Cardiac muscle cell (in vitro differentiated cells and primary cell): ENCODE measurements around the gene KIF4B. TPM values are rescaled to one million over a fixed set of nuclear protein-coding genes. Genes with fewer than 3 reads are reported as not detected.

Experiments used
- DNase-seq, 2 donors: peaks; one replicate each; pipeline versions ENCODE4 v3.0.0 to v3.0.0-alpha.2; 2010 to 2017; ENCODE audit warnings: low read depth in 1 of 2, low spot score in 1 of 2
- H3K27ac ChIP-seq: fragments of 200-600 bp; sonication (generic); 2 replicates; pipeline ENCODE4 v1.5.1; 2016
- H3K27me3 ChIP-seq: fragments of 200-600 bp; sonication (generic); 2 replicates; pipeline ENCODE4 v1.6.0; 2016; ENCODE audit warnings: control low read depth
- H3K36me3 ChIP-seq: fragments of 200-600 bp; sonication (generic); 2 replicates; pipeline ENCODE4 v1.5.1; 2016; ENCODE audit warnings: control low read depth
- H3K4me1 ChIP-seq: fragments of 200-600 bp; sonication (generic); 2 replicates; pipeline ENCODE4 v1.8.1; 2017; ENCODE audit warnings: low read depth, mild to moderate bottlenecking, mixed run types
- H3K4me3 ChIP-seq: fragments of 200-600 bp; sonication (generic); 2 replicates; pipeline ENCODE4 v1.5.1; 2016; ENCODE audit warnings: mild to moderate bottlenecking
- H3K9me3 ChIP-seq: fragments of 200-600 bp; sonication (generic); 2 replicates; pipeline ENCODE4 v1.5.1; 2017; ENCODE audit warnings: low read depth, mild to moderate bottlenecking, control low read depth
- polyA plus RNA-seq: library from polyadenylated mRNA; unstranded; fragments of >200 nt; fragmentation: Nextera tagmentation; extraction: Ambion mirVana; gene quantifications from 2 replicates; pipeline ENCODE4 v1.2.1, GENCODE V29; 2016
- total RNA-seq: library from RNA; depleted of rRNA; stranded (reverse); fragments of >200 nt; gene quantifications from 2 replicates; pipeline ENCODE4 v1.2.3, GENCODE V29; 2016
- TF ChIP-seq, protein P1 (sequence below): IDR thresholded peaks from 2 replicates; pipeline ENCODE4 v1.5.1; 2012; ENCODE audit warnings: low read depth, mild to moderate bottlenecking, low read length

Gene KIF4B
- total and polyA plus RNA-seq, 2 experiments from 2014 or later: not detected

DNA sequence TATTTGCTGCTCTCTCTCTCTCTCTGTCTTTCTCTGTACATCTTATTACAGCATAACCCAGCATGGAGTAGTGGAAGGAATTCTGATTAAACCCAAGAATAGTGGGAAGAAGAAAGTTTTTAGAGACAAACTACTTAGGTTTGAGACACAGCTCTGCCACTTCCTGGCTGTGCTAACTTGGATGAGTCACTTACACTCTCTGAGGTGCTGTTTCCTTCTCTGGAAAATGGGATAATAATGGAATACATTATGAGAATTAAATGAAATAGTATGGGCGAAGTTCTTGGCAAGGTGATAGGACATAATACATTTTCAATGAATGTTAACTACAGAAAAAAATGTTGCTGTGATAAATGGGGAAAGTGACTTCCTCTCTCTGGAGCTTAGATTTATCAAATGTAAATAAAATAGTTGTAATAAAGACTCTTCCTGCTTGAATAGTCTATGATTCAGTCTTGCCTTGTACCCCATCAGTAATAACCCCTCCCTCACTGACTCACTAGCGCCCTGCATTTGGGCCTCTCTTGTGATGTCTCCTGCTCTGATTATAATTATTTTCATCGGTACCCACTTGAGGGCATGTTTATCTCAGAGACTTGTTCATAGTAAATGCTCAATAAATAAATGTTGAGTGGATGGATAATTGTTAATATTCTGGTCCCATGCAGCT lies 27.6 kb downstream of the KIF4B start:
- no peaks in the 10 kb centered on the region for H3K27me3 ChIP-seq
- no peaks in the 10 kb centered on the region for H3K4me1 ChIP-seq
- TF ChIP-seq, protein P1, sequence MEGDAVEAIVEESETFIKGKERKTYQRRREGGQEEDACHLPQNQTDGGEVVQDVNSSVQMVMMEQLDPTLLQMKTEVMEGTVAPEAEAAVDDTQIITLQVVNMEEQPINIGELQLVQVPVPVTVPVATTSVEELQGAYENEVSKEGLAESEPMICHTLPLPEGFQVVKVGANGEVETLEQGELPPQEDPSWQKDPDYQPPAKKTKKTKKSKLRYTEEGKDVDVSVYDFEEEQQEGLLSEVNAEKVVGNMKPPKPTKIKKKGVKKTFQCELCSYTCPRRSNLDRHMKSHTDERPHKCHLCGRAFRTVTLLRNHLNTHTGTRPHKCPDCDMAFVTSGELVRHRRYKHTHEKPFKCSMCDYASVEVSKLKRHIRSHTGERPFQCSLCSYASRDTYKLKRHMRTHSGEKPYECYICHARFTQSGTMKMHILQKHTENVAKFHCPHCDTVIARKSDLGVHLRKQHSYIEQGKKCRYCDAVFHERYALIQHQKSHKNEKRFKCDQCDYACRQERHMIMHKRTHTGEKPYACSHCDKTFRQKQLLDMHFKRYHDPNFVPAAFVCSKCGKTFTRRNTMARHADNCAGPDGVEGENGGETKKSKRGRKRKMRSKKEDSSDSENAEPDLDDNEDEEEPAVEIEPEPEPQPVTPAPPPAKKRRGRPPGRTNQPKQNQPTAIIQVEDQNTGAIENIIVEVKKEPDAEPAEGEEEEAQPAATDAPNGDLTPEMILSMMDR: no peak
- H3K4me3 ChIP-seq: no peak overlapping the region
- no peaks in the 10 kb centered on the region for H3K36me3 ChIP-seq
- H3K27ac ChIP-seq: no peak overlapping the region
- DNase-seq: no peak
- no peaks in the 10 kb centered on the region for H3K9me3 ChIP-seq

DNA sequence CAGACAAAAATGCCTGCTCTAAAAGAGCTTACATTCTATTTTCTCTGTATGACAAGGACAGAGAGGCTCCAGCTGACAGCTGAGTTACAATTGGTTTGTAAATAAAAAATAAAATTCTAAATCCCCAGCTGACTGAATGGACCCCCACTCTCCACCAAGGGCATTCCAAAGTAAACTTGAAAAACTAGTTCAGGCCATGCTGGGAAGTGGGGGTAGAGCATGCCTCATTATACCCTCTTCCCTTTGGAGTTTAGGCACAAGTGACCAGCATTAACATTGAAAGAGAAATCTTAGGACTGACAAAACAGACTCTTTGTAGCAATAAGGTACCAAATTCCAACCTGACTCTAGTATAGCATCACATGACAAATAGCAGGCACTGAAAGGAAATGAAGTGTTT lies 31.0 kb downstream of the KIF4B start:
- Histone ChIP-seq H3K9me3 (no peaks in the 10 kb centered on the region), H3K27me3 (no peaks in the 10 kb centered on the region), H3K4me3 (no peak overlapping the region), H3K27ac (no peak overlapping the region), H3K36me3 (no peaks in the 10 kb centered on the region), H3K4me1 (no peaks in the 10 kb centered on the region)
- TF ChIP-seq, protein P1: no peak
- DNase-seq: no peak

DNA sequence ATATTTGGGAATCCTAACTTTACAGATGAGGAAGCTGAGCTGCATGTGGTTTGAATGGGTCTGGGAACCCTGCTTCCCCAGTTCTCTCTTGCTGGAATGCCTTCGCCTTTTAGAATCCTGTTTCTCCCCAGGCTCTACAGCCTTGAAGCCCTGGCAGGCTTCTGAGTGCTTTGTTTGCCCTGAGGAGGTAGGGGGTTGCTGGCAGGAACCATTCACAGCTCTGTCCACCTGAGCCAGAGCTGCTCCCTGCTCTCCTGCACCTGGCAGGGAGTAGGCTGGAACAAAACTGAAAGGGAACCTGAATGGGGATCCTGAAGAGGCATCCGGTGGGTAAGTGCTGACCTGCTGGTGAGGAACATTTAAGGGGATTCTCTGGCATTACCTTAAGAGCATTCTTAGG lies 33.0 kb downstream of the KIF4B start:
- Histone ChIP-seq H3K4me3 (no peak overlapping the region), H3K27ac (no peak overlapping the region), H3K4me1 (no peaks in the 10 kb centered on the region), H3K27me3 (no peaks in the 10 kb centered on the region), H3K36me3 (no peaks in the 10 kb centered on the region), H3K9me3 (no peaks in the 10 kb centered on the region)
- DNase-seq: no peak
- TF ChIP-seq, protein P1: no peak

DNA sequence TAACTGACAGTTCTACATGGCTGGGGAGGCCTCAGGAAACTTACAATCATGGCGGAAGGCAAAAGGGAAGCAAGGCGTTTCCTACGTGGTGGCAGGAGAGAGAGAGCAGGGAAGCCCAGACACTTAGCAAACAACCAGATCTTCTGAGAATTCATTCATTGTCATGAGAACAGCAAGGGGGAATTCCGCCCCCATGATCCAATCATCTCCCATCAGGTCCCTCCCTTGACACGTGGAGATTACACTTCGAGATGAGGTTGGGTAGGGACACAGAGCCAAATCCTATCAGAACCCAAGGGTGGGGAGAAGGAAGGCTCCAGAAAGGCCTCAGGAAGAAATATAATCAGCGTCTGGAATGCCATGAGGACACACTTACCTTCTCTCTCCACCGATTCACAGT lies 34.3 kb downstream of the KIF4B start:
- TF ChIP-seq, protein P1: no peak
- H3K36me3 ChIP-seq: no peaks in the 10 kb centered on the region
- DNase-seq: no peak
- no peaks in the 10 kb centered on the region for H3K9me3 ChIP-seq
- no peaks in the 10 kb centered on the region for H3K27me3 ChIP-seq
- no peak overlapping the region for H3K4me3 ChIP-seq
- no peak overlapping the region for H3K27ac ChIP-seq
- peaks cover 2% of the 10 kb centered on the region for H3K4me1 ChIP-seq

DNA sequence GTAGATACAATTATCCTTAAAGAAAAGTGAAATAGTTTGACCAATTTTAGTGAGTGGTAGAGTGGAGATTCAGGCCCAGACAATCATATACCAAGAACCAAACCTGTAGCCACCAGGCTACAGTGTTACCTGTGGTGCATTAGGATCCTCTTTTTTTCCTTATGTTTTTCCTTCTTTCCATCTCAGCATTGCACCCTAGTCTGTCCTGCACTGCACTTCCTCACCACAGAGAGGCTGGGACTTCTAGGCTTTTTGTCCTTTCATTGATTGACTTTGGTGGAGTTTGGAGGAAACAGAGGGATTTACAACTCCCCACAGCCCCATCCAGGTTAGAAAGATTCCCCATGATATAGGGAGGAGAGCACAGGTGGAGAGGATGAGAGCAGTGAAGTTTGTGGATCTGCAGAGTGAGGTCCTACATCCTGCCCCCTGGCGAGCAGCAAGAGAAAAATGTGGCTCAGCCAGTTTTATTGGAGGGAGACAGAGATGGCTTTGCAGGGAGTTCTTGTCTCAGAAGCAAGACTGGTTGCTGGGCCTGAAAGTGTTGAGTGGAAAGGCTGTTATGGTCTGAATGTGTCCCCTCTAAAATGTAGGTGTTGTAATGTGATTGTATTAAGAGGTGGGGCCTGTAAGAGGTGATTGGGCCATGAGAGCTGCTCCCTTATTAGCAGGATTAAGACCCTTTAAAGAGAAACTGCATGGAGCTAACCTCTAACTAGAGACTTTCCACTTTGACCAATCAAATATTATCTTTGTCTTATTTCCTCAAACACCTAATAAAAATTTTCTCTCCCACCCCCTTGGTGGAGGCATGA lies 36.2 kb downstream of the KIF4B start:
- Histone ChIP-seq H3K36me3 (no peaks in the 10 kb centered on the region), H3K27ac (no peak overlapping the region), H3K4me1 (peaks cover 10% of the 10 kb centered on the region), H3K4me3 (no peak overlapping the region), H3K9me3 (no peaks in the 10 kb centered on the region), H3K27me3 (no peaks in the 10 kb centered on the region)
- TF ChIP-seq, protein P1: peak; percentile 50
- peak; percentile 16 to 24 for DNase-seq
